Activated CD4-positive, alpha-beta T cell treated with anti-CD3 and anti-CD28 coated beads for 1 hour (primary cell): ENCODE data around the gene AKT1.
"Not testable (repeated sequence)": the region's sequence is repeated elsewhere in the genome, so short reads cannot be mapped to it uniquely, and the experiment has no call there.

ENCODE experiments used
- DNase-seq: peaks from one replicate; pipeline ENCODE4 v3.0.0-alpha.2; 2020

The AKT1 gene

GRCh38 chr14:104794993-104795780, at the start of gene AKT1:
Gene AKT1, minus strand, starts transcription at chr14:104795748. Its CDS starts 3,105 bp downstream, at chr14:104792643.
- DNase-seq: no peak

GRCh38 chr14:104845033-104845666, 49.6 kb upstream of the AKT1 start:
- no peak for DNase-seq

- DNase-seq: no peak
Measured at GRCh38 chr14:104844306-104845032, 48.9 kb upstream of the AKT1 start.

- DNase-seq: no peak
Measured at GRCh38 chr14:104843442-104844305, 48.1 kb upstream of the AKT1 start.

GRCh38 chr14:104843006-104843405, 47.5 kb upstream of the AKT1 start:
- DNase-seq: no peak

GRCh38 chr14:104841730-104842129, 46.2 kb upstream of the AKT1 start:
- no peak for DNase-seq

GRCh38 chr14:104836171-104836935, 40.8 kb upstream of the AKT1 start:
- not testable (repeated sequence) for DNase-seq

- DNase-seq: no peak
Measured at GRCh38 chr14:104830781-104831180, 35.2 kb upstream of the AKT1 start.

GRCh38 chr14:104827177-104828055, 31.9 kb upstream of the AKT1 start:
- DNase-seq: peak; percentile 38

GRCh38 chr14:104826861-104827176, 31.3 kb upstream of the AKT1 start:
- DNase-seq: no peak

- DNase-seq: peak; percentile 92
Measured at GRCh38 chr14:104826189-104826860, 30.8 kb upstream of the AKT1 start.

GRCh38 chr14:104824353-104824997, 28.9 kb upstream of the AKT1 start:
- DNase-seq: no peak

- no peak for DNase-seq
Measured at GRCh38 chr14:104822821-104823615, 27.5 kb upstream of the AKT1 start.

- no peak for DNase-seq
Measured at GRCh38 chr14:104821971-104822608, 26.5 kb upstream of the AKT1 start.

GRCh38 chr14:104821229-104821945, 25.8 kb upstream of the AKT1 start:
- no peak for DNase-seq

- DNase-seq: no peak
Measured at GRCh38 chr14:104820669-104821228, 25.2 kb upstream of the AKT1 start.

GRCh38 chr14:104819361-104819781, 23.8 kb upstream of the AKT1 start:
- DNase-seq: no peak
